ENCODE data around the gene C11orf98. TPM values are rescaled to one million over a fixed set of nuclear protein-coding genes. Genes with fewer than 3 reads are reported as not detected.

The C11orf98 gene
- total and polyA plus RNA-seq, 2 of the 13 experiments (the other 11 are each of a cell fraction or from before 2014, with no cell fraction given) = 30.4 to 91.8 TPM

GRCh38 chr11:62678770-62679696 lies 14.0 kb upstream of the C11orf98 start, which contains the start of gene UBXN1 (continued):
- peak; percentile 75 for TF ChIP-seq ZGPAT (CRISPR knock-in tag; IDR thresholded peaks at IDR 0.05)
- peak; percentile 36; the same call in 1 of the 2 replicates for TF ChIP-seq DRAP1 (CRISPR knock-in tag; IDR thresholded peaks at IDR 0.05)
- TF ChIP-seq SNAI1 (CRISPR knock-in tag; IDR thresholded peaks at IDR 0.05; ENCODE audit: borderline replicate concordance) = peak; percentile 79; the same call in 1 of the 2 replicates
- peak; percentile 60; the same call in 1 of the 2 replicates for TF ChIP-seq ZSCAN9 (CRISPR knock-in tag; IDR thresholded peaks at IDR 0.05; ENCODE audit: borderline replicate concordance)
- TF ChIP-seq ZHX2 (IDR thresholded peaks at IDR 0.05; ENCODE audit: low read depth) = no peak
- TF ChIP-seq ZHX2 (CRISPR knock-in tag; IDR thresholded peaks at IDR 0.05; ENCODE audit: borderline replicate concordance) = no peak
- no peak for TF ChIP-seq FIP1L1 (IDR thresholded peaks at IDR 0.05; ENCODE audit: borderline replicate concordance, insufficient read depth, low read depth, low read length)
- TF ChIP-seq FOXA1 (IDR thresholded peaks at IDR 0.05) = no peak
- TF ChIP-seq FOXA1 (CRISPR knock-in tag; IDR thresholded peaks at IDR 0.05) = no peak
- no peak for TF ChIP-seq GTF2F1 (IDR thresholded peaks at IDR 0.05; ENCODE audit: low read length)
- TF ChIP-seq AKNA (CRISPR knock-in tag; IDR thresholded peaks at IDR 0.05; ENCODE audit: borderline replicate concordance) = no peak
- TF ChIP-seq MTF2 (CRISPR knock-in tag; IDR thresholded peaks at IDR 0.05; ENCODE audit: borderline replicate concordance) = no peak
- TF ChIP-seq SMARCC2 (IDR thresholded peaks at IDR 0.05) = no peak
- TF ChIP-seq, protein P1, sequence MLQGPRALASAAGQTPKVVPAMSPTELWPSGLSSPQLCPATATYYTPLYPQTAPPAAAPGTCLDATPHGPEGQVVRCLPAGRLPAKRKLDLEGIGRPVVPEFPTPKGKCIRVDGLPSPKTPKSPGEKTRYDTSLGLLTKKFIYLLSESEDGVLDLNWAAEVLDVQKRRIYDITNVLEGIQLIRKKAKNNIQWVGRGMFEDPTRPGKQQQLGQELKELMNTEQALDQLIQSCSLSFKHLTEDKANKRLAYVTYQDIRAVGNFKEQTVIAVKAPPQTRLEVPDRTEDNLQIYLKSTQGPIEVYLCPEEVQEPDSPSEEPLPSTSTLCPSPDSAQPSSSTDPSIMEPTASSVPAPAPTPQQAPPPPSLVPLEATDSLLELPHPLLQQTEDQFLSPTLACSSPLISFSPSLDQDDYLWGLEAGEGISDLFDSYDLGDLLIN (CRISPR knock-in tag; IDR thresholded peaks at IDR 0.05; ENCODE audit: borderline replicate concordance) = no peak

Data from HepG2 (cell line).